HUES6 (cell line): ENCODE results near the gene CARD14.
"Not testable (repeated sequence)": the region's sequence is repeated elsewhere in the genome, so short reads cannot be mapped to it uniquely, and the experiment has no call there.

Experiments used
- H3K27ac ChIP-seq: 2 replicates; pipeline ENCODE4 v1.7.0; 2013; ENCODE audit warnings: low read depth, mild to moderate bottlenecking, low read length, inconsistent platforms
- H3K27me3 ChIP-seq: 2 replicates; pipeline ENCODE4 v1.6.1; 2013; ENCODE audit warnings: low read length; ENCODE audit not compliant: control insufficient read depth, insufficient read depth
- H3K36me3 ChIP-seq: 2 replicates; pipeline ENCODE4 v1.6.1; 2013; ENCODE audit warnings: low read length; ENCODE audit not compliant: control insufficient read depth, insufficient read depth
- H3K4me1 ChIP-seq: 2 replicates; pipeline ENCODE4 v1.6.1; 2013; ENCODE audit warnings: low read length; ENCODE audit not compliant: control insufficient read depth, insufficient read depth
- H3K4me3 ChIP-seq: 2 replicates; pipeline ENCODE4 v1.5.1; 2013; ENCODE audit warnings: low read depth, low read length
- H3K9ac ChIP-seq: one replicate; pipeline ENCODE4 v1.6.1; 2013; ENCODE audit warnings: mild to moderate bottlenecking, low read length
- H3K9me3 ChIP-seq: 2 replicates; pipeline ENCODE4 v1.6.1; 2013; ENCODE audit warnings: low read depth, low read length; ENCODE audit not compliant: control insufficient read depth, insufficient read depth

CARD14 gene

DNA sequence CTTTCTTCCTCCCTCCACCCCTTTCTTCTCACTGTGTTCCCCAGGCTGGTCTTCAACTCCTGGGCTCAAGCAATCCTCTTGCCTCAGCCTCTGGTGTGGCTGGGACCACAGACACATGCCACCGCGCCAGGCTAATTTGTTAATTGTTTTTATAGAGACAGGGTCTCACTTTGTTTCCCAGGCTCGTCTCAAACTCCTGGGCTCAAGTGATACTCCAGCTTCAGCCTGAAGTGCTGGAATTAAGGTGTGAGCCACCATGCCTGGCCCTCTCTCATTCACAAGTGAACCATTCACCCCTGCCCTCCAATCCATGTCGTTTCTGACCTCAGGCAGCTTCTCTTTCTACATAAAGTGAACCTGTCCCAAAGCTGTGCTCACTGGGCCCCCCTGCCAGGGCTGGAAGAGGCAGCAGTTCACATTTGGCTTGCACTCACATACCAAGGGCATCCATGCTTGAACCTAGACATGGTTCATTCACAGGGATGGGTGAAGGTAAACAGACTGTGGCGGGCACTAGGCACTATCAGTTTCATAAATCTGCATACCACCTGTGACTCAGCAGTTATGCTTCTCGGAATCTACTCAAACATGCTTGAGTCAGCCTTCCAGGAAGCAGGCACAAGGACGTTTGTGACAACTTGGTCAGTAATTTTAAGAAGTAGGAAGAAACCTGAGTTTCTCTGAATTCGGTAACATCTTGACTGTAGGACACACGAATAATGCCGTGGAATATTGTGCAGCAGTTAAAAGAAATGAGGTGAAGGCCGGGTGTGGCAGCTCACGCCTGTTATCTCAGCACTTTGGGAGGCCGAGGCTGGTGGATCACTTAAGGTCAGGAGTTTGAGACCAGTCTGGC is 84.8 kb downstream of the CARD14 start:
- peaks cover 20% of the 10 kb centered on the region for H3K4me1 ChIP-seq
- no peak overlapping the region for H3K27ac ChIP-seq
- H3K9ac ChIP-seq: no peak overlapping the region

DNA sequence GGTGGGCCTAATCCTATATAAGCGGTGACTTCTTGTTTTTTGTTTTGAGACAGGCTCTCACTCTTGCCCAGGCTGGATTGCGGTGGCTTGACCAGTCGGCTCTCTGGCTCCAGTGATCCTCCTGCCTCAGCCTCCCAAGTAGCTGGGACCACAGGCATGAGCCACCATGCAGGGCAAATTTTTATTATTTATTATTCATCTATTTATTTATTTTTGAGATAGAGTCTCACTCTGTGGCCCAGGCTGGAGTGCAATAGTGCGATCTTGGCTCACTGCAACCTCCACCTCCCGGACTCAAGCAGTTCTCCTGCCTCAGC is 86.2 kb downstream of the CARD14 start:
- H3K27ac ChIP-seq: no peak overlapping the region
- H3K4me3 ChIP-seq: no peak overlapping the region
- H3K36me3 ChIP-seq: peaks cover 9% of the 10 kb centered on the region; the same call in 1 of the 2 replicates
- no peaks in the 10 kb centered on the region for H3K9me3 ChIP-seq
- no peak overlapping the region for H3K9ac ChIP-seq
- no peaks in the 10 kb centered on the region for H3K27me3 ChIP-seq
- peaks cover 23% of the 10 kb centered on the region for H3K4me1 ChIP-seq

More for the DNA sequence above, 84.8 kb downstream of the CARD14 start:
- Histone ChIP-seq H3K36me3 (peaks cover 9% of the 10 kb centered on the region; the same call in 1 of the 2 replicates), H3K4me3 (no peak overlapping the region), H3K27me3 (no peaks in the 10 kb centered on the region), H3K9me3 (no peaks in the 10 kb centered on the region)

DNA sequence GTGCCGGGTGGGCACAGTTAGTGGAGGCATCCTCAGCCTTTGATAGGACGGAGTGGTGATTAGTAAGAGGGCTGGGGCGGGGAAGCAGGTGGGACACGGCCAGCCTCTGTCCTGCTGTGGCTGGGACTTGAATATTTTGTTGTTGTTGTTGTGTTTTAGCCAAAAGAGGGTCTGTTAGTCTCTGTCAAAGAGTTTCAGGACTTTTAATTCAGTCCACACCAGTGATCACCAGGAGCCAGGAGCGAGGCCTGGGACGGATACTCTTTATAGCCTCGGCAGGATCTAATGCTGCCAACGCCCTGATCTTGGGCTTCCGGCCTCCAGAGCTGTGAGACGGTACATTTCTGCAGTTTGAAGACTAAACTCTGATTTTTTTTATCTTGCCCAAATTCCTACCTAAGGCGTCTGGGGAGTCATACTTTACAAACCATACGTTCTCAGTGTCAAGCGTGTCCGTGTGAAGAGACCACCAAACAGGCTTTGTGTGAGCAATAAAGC is 87.9 kb downstream of the CARD14 start:
- H3K4me1 ChIP-seq: peaks cover 33% of the 10 kb centered on the region
- no peaks in the 10 kb centered on the region for H3K9me3 ChIP-seq
- H3K9ac ChIP-seq: peak overlapping the region; percentile 29
- peak overlapping the region; percentile 25; the same call in 1 of the 2 replicates for H3K27ac ChIP-seq
- no peaks in the 10 kb centered on the region for H3K27me3 ChIP-seq
- no peaks in the 10 kb centered on the region for H3K36me3 ChIP-seq
- H3K4me3 ChIP-seq: no peak overlapping the region

DNA sequence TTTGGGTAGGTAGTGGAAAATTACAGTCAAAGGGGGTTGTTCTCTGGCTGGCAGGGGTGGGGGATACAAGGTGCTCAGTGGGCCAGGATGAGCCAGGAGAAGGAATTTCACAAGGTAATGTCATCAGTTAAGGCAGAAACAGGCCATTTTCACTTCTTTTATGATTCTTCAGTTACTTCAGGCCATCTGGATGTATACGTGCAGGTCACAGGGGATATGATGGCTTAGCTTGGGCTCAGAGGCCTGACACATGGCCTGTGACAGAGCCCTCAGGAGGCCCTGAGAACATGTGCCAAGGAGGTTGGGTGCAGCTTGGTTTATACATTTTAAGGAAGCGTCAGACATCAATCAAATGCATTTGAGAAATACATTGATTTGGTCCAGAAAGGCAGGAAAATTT is 88.5 kb downstream of the CARD14 start:
- not testable (repeated sequence) for H3K27ac ChIP-seq, H3K36me3 ChIP-seq, H3K4me3 ChIP-seq, H3K27me3 ChIP-seq, H3K9me3 ChIP-seq, H3K9ac ChIP-seq
- H3K4me1 ChIP-seq: peaks cover 39% of the 10 kb centered on the region
